ENCODE data around the gene TSPAN19. TPM values are rescaled to one million over a fixed set of nuclear protein-coding genes. Genes with fewer than 3 reads are reported as not detected.
"Not testable (repeated sequence)": the region's sequence is repeated elsewhere in the genome, so short reads cannot be mapped to it uniquely, and the experiment has no call there.

TSPAN19 gene
- total RNA-seq, 2 donors from 2014 or later = not detected

- ATAC-seq = no peak
- Mint-ChIP-seq H3K27me3 (no peaks in the 10 kb centered on the region), H3K36me3 (ENCODE audit: low read depth) (no peaks in the 10 kb centered on the region), H3K4me3 (no peak overlapping the region), H3K27ac (no peak overlapping the region), H3K4me1 (no peaks in the 10 kb centered on the region)
- no peak for DNase-seq
- no peaks in the 10 kb centered on the region for H3K9me3 ChIP-seq (ENCODE audit: control insufficient read depth, low read length, poor library complexity, severe bottlenecking)
Observed at GRCh38 chr12:85018098-85018497, 18.0 kb downstream of the TSPAN19 start.

- Mint-ChIP-seq H3K4me3 (no peak overlapping the region), H3K4me1 (no peaks in the 10 kb centered on the region), H3K36me3 (ENCODE audit: low read depth) (no peaks in the 10 kb centered on the region), H3K27me3 (no peaks in the 10 kb centered on the region), H3K27ac (no peak overlapping the region)
- no peak for DNase-seq
- H3K9me3 ChIP-seq (ENCODE audit: control insufficient read depth, low read length, poor library complexity, severe bottlenecking) = no peaks in the 10 kb centered on the region
- no peak for ATAC-seq
Observed at GRCh38 chr12:85017618-85018017, 18.5 kb downstream of the TSPAN19 start.

DNA sequence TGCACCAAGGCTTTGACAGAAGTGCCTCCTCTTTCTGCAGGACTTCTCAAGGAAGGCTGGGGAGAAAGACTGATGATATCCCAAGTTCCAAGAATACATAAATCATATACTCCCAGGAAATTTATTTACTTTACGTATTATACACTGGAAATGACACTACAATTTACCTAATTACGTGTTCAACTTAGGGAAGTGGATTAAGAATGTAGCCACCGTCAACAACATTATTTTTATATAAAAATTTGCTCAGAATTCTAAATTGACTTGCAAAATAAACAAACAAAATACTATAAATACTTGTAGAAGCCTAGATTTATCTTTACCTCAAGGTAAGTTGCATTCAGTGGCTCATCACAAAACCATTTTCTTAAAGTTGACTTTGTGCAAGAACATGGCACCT lies 18.9 kb downstream of the TSPAN19 start:
- ATAC-seq (no peak), DNase-seq (no peak)
- H3K9me3 ChIP-seq (ENCODE audit: control insufficient read depth, low read length, poor library complexity, severe bottlenecking) = no peaks in the 10 kb centered on the region
- Mint-ChIP-seq H3K4me3 (no peak overlapping the region), H3K36me3 (ENCODE audit: low read depth) (no peaks in the 10 kb centered on the region), H3K27me3 (no peaks in the 10 kb centered on the region), H3K4me1 (no peaks in the 10 kb centered on the region), H3K27ac (no peak overlapping the region)

GRCh38 chr12:85016413-85016812 lies 19.7 kb downstream of the TSPAN19 start:
- no peaks in the 10 kb centered on the region for H3K27me3 Mint-ChIP-seq
- DNase-seq = no peak
- no peaks in the 10 kb centered on the region for H3K9me3 ChIP-seq (ENCODE audit: control insufficient read depth, low read length, poor library complexity, severe bottlenecking)
- no peaks in the 10 kb centered on the region for H3K4me1 Mint-ChIP-seq
- no peak overlapping the region for H3K4me3 Mint-ChIP-seq
- ATAC-seq = no peak
- H3K27ac Mint-ChIP-seq = no peak overlapping the region
- H3K36me3 Mint-ChIP-seq (ENCODE audit: low read depth) = no peaks in the 10 kb centered on the region

GRCh38 chr12:85007836-85008235 lies 28.2 kb downstream of the TSPAN19 start:
- no peak overlapping the region for H3K27ac Mint-ChIP-seq
- H3K4me3 Mint-ChIP-seq = no peak overlapping the region
- no peaks in the 10 kb centered on the region for H3K4me1 Mint-ChIP-seq
- no peaks in the 10 kb centered on the region for H3K9me3 ChIP-seq (ENCODE audit: control insufficient read depth, low read length, poor library complexity, severe bottlenecking)
- ATAC-seq (no peak), DNase-seq (no peak)
- no peaks in the 10 kb centered on the region for H3K36me3 Mint-ChIP-seq (ENCODE audit: low read depth)
- H3K27me3 Mint-ChIP-seq = no peaks in the 10 kb centered on the region

DNA sequence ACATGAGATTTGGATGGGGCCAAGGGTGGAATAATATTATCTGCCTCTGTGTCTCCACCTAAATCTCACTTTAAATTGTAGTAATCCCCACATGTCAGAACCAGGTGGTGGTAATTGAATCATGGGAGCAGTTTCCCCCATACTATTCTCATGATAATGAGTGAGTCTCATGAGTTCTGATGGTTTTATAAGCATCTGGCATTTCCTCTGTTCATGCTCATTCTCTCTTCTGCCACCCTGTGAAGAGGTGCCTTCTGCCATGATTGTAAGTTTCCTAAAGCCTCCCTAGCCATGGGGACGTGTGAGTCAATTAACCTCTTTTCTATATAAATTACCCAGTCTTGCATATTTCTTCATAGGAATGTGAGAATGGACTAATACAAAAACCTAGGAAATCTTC lies 29.9 kb downstream of the TSPAN19 start:
- Mint-ChIP-seq H3K27ac (no peak overlapping the region), H3K4me3 (no peak overlapping the region), H3K36me3 (ENCODE audit: low read depth) (no peaks in the 10 kb centered on the region), H3K27me3 (no peaks in the 10 kb centered on the region), H3K4me1 (no peaks in the 10 kb centered on the region)
- no peak for ATAC-seq
- H3K9me3 ChIP-seq (ENCODE audit: control insufficient read depth, low read length, poor library complexity, severe bottlenecking) = no peaks in the 10 kb centered on the region
- no peak for DNase-seq

DNA sequence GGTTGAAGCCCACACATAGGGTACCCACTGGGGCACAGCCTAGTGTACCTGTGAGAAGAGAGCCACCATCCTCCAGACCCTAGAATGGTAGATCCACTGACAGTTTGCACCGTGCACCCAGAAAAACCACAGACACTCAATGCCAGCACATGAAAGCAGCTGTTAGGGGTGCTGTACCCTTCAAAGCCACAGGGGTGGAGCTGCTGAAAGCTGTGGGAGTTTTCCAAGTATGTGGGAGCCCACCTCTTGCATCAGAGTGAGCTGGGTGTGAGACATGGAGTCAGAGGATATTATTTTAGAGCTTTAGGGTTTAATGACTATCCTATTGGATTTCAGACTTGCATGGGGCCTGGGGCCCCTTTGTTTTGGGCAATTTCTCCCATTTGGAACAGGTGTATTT lies 30.5 kb downstream of the TSPAN19 start:
- no peaks in the 10 kb centered on the region for H3K4me1 Mint-ChIP-seq
- H3K27ac Mint-ChIP-seq = no peak overlapping the region
- H3K9me3 ChIP-seq (ENCODE audit: control insufficient read depth, low read length, poor library complexity, severe bottlenecking) = no peaks in the 10 kb centered on the region
- no peak overlapping the region for H3K4me3 Mint-ChIP-seq
- DNase-seq (no peak), ATAC-seq (no peak)
- no peaks in the 10 kb centered on the region for H3K36me3 Mint-ChIP-seq (ENCODE audit: low read depth)
- no peaks in the 10 kb centered on the region for H3K27me3 Mint-ChIP-seq

- H3K27me3 Mint-ChIP-seq; DNase-seq; H3K4me1 Mint-ChIP-seq; H3K27ac Mint-ChIP-seq; H3K36me3 Mint-ChIP-seq (ENCODE audit: low read depth); ATAC-seq; H3K9me3 ChIP-seq (ENCODE audit: control insufficient read depth, low read length, poor library complexity, severe bottlenecking); H3K4me3 Mint-ChIP-seq: not testable (repeated sequence)
Observed at GRCh38 chr12:85005047-85005446, 31.0 kb downstream of the TSPAN19 start.

DNA sequence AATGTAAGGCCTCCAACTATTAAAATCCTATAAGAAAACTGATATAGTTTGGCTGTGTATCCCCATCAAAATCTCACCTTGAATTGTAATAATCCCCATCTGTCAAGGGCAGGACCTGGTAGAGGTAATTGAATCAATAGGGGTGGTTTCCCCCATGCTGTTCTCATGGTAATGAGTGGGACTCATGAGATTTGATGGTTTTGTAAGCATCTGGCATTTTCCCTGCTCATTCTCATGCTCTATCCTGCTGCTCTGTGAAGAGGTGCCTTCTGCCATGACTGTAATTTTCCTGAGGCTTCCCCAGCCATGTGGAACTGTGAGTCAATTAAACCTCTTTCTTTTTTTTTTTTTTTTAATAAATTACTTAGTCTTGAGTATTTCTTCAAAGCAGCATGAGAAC lies 31.9 kb downstream of the TSPAN19 start:
- no peaks in the 10 kb centered on the region for H3K36me3 Mint-ChIP-seq (ENCODE audit: low read depth)
- no peaks in the 10 kb centered on the region for H3K9me3 ChIP-seq (ENCODE audit: control insufficient read depth, low read length, poor library complexity, severe bottlenecking)
- no peak overlapping the region for H3K27ac Mint-ChIP-seq
- H3K4me3 Mint-ChIP-seq = no peak overlapping the region
- DNase-seq (no peak), ATAC-seq (no peak)
- no peaks in the 10 kb centered on the region for H3K27me3 Mint-ChIP-seq
- no peaks in the 10 kb centered on the region for H3K4me1 Mint-ChIP-seq

GRCh38 chr12:85002778-85003296 lies 33.2 kb downstream of the TSPAN19 start:
- no peak overlapping the region for H3K4me3 Mint-ChIP-seq

DNA sequence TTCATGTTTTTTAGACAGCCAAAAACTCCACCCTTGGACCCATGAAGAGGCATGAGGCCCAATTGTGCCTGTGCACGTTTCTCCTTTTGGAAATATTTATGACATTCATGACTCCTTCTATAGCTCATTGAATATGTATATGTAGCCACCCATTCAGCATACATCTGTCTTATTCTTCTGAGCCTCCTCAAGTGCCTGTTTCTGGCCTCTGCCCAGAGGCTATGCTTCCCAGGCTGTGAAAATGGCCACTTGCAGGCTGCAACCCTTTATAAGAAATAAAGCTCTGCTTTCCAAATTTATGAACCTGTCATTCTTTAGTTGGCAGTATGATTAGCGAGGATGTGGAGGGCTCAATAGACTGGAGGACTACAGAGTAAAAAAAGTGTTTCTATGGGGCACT lies 35.3 kb downstream of the TSPAN19 start:
- no peak overlapping the region for H3K27ac Mint-ChIP-seq
- ATAC-seq (no peak), DNase-seq (no peak)
- no peaks in the 10 kb centered on the region for H3K36me3 Mint-ChIP-seq (ENCODE audit: low read depth)
- no peak overlapping the region for H3K4me3 Mint-ChIP-seq
- no peaks in the 10 kb centered on the region for H3K9me3 ChIP-seq (ENCODE audit: control insufficient read depth, low read length, poor library complexity, severe bottlenecking)
- H3K27me3 Mint-ChIP-seq = no peaks in the 10 kb centered on the region
- H3K4me1 Mint-ChIP-seq = no peaks in the 10 kb centered on the region

More at GRCh38 chr12:85002778-85003296, 33.2 kb downstream of the TSPAN19 start:
- DNase-seq (no peak), ATAC-seq (no peak)
- Mint-ChIP-seq H3K27me3 (no peaks in the 10 kb centered on the region), H3K4me1 (no peaks in the 10 kb centered on the region), H3K27ac (no peak overlapping the region), H3K36me3 (ENCODE audit: low read depth) (no peaks in the 10 kb centered on the region)
- H3K9me3 ChIP-seq (ENCODE audit: control insufficient read depth, low read length, poor library complexity, severe bottlenecking) = no peaks in the 10 kb centered on the region

GRCh38 chr12:84998341-84998740 lies 37.7 kb downstream of the TSPAN19 start:
- no peaks in the 10 kb centered on the region for H3K9me3 ChIP-seq (ENCODE audit: control insufficient read depth, low read length, poor library complexity, severe bottlenecking)
- Mint-ChIP-seq H3K4me1 (peaks cover 6% of the 10 kb centered on the region), H3K36me3 (ENCODE audit: low read depth) (no peaks in the 10 kb centered on the region), H3K4me3 (no peak overlapping the region), H3K27me3 (no peaks in the 10 kb centered on the region), H3K27ac (no peak overlapping the region)
- DNase-seq (no peak), ATAC-seq (no peak)

GRCh38 chr12:84996759-84997158 lies 39.3 kb downstream of the TSPAN19 start:
- Mint-ChIP-seq H3K4me3 (no peak overlapping the region), H3K27me3 (no peaks in the 10 kb centered on the region), H3K36me3 (ENCODE audit: low read depth) (no peaks in the 10 kb centered on the region), H3K4me1 (peaks cover 6% of the 10 kb centered on the region), H3K27ac (no peak overlapping the region)
- DNase-seq (no peak), ATAC-seq (no peak)
- no peaks in the 10 kb centered on the region for H3K9me3 ChIP-seq (ENCODE audit: control insufficient read depth, low read length, poor library complexity, severe bottlenecking)

- DNase-seq (no peak), ATAC-seq (no peak)
- Mint-ChIP-seq H3K4me3 (no peak overlapping the region), H3K27ac (no peak overlapping the region), H3K27me3 (no peaks in the 10 kb centered on the region), H3K4me1 (peaks cover 6% of the 10 kb centered on the region), H3K36me3 (ENCODE audit: low read depth) (no peaks in the 10 kb centered on the region)
- no peaks in the 10 kb centered on the region for H3K9me3 ChIP-seq (ENCODE audit: control insufficient read depth, low read length, poor library complexity, severe bottlenecking)
Observed at GRCh38 chr12:84995641-84996040, 40.4 kb downstream of the TSPAN19 start.
